Measurements from ENCODE around the gene MAB21L3.

MAB21L3 gene

DNA sequence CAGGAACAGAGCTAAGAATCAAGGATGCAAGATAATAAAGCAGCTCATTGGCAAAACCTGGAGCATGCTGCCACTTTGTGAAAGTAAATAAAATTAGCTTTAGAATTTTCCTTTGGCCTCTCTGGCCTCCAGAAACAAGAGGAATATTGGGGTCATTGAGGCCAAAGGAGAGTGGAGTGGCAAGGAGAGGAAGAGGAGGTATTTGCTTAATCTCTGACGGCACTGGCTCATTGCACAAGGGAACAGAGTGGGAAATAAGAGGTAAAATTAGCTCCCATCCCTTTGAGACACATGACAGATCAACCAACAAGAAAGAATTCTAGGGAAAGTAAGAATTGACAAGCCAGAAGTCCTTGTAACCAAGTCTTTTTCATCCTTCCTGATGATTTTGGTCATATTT is 48.4 kb downstream of the MAB21L3 start:
- H3K36me3 Mint-ChIP-seq, result peaks cover 5% of the 10 kb centered on the region
- no peaks in the 10 kb centered on the region for H3K4me1 Mint-ChIP-seq (ENCODE audit: low read depth)
- no peak overlapping the region for H3K27ac Mint-ChIP-seq
- H3K4me3 Mint-ChIP-seq, result no peak overlapping the region
- peaks cover 8% of the 10 kb centered on the region for H3K9me3 Mint-ChIP-seq (ENCODE audit: low read depth)
- no peaks in the 10 kb centered on the region for H3K27me3 Mint-ChIP-seq

DNA sequence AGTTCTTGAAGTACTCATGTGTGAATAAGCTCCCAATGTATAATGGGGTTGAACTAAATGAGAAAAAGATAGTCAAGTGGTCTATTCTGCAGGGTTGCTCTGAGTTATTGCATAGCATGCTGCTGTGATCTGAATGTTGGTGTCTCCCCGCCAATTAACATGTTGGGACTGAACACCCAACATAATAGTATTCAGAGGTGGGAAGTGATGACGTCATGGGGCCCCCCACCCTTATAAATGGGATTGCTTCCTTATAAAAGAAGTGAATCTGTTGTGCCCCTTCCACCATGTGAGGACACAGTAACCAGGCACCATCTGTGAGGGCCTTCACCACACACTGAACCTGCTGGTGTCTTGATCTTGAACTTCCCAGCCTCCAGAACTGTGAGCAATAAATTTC is 50.2 kb downstream of the MAB21L3 start:
- H3K9me3 Mint-ChIP-seq (ENCODE audit: low read depth), result peaks cover 8% of the 10 kb centered on the region
- H3K27ac Mint-ChIP-seq, result no peak overlapping the region
- H3K27me3 Mint-ChIP-seq, result no peaks in the 10 kb centered on the region
- H3K4me3 Mint-ChIP-seq, result no peak overlapping the region
- H3K36me3 Mint-ChIP-seq, result peaks cover 5% of the 10 kb centered on the region
- H3K4me1 Mint-ChIP-seq (ENCODE audit: low read depth), result no peaks in the 10 kb centered on the region

DNA sequence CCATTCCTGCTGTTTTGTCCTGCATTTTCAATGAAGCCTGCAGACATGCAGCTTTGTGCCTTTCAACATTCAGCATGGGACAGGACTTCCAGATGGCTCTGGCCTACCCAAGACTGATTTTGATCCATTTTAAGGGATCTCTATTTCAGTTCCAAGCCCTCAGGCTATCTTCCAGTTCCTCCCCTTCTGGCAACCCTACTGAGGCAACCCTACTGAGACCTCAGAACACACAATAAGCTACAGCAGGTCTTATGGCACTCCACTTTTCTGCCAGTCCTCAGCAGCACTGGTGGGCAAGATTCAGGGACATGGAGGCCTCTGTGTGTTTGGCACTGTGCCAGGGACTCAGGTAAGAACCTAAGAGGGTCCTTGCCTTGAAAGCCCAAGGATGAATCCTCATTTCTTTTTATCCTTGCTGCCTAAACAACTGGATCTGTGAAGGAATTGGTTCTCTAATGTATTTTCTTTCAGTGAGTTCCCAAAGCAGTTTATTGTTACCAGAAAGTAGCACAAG is 50.7 kb downstream of the MAB21L3 start:
- H3K9me3 Mint-ChIP-seq (ENCODE audit: low read depth), result peaks cover 8% of the 10 kb centered on the region
- H3K27me3 Mint-ChIP-seq, result no peaks in the 10 kb centered on the region
- no peak overlapping the region for H3K4me3 Mint-ChIP-seq
- peaks cover under 1% of the 10 kb centered on the region for H3K4me1 Mint-ChIP-seq (ENCODE audit: low read depth)
- no peak overlapping the region for H3K27ac Mint-ChIP-seq
- H3K36me3 Mint-ChIP-seq, result peaks cover 3% of the 10 kb centered on the region

DNA sequence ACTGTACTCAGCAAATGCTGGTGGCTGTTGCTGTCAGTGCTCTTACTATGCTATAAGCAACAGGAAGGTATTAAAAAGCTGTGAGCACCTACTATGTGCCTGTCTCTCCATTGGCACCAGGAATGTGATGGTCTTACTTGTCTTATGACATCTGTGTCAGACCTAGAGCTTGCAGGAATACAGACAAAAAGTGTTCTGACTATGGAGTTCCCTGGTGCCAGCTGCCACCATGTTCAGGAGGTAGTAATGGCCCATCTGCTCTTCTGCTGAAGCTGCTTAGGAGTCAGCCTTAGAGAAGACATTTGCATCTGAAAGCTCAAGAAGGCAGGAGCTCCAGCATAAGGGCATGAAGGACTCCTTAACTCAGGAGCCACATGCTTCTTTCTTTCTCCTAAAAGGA is 52.3 kb downstream of the MAB21L3 start:
- Mint-ChIP-seq H3K36me3 (peaks cover 3% of the 10 kb centered on the region), H3K27me3 (no peaks in the 10 kb centered on the region), H3K4me1 (ENCODE audit: low read depth) (peaks cover 11% of the 10 kb centered on the region), H3K4me3 (no peak overlapping the region), H3K9me3 (ENCODE audit: low read depth) (peaks cover 6% of the 10 kb centered on the region), H3K27ac (no peak overlapping the region)

DNA sequence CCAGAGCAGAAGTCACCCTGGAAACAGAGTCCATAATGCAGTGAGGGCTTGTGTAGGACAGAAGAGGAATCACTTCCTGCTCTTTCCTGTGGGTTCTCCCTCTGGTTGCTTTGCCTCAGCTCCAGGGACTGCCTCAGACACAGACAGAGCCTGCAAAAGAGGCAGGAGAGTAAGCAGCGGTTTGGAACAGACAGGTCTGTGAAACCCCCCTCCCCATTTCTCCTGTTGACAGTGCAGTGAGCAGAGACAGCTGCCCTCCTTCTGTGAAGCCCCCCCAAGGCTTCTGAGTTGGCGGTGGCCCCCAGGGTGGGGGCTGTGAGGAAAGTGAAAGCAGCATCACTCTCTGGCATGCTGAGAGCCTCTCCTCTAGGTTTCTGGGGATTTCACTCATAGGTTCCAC is 53.0 kb downstream of the MAB21L3 start:
- H3K4me3 Mint-ChIP-seq, result no peak overlapping the region
- H3K36me3 Mint-ChIP-seq, result no peaks in the 10 kb centered on the region
- no peak overlapping the region for H3K27ac Mint-ChIP-seq
- H3K9me3 Mint-ChIP-seq (ENCODE audit: low read depth), result no peaks in the 10 kb centered on the region
- H3K4me1 Mint-ChIP-seq (ENCODE audit: low read depth), result peaks cover 16% of the 10 kb centered on the region
- no peaks in the 10 kb centered on the region for H3K27me3 Mint-ChIP-seq

DNA sequence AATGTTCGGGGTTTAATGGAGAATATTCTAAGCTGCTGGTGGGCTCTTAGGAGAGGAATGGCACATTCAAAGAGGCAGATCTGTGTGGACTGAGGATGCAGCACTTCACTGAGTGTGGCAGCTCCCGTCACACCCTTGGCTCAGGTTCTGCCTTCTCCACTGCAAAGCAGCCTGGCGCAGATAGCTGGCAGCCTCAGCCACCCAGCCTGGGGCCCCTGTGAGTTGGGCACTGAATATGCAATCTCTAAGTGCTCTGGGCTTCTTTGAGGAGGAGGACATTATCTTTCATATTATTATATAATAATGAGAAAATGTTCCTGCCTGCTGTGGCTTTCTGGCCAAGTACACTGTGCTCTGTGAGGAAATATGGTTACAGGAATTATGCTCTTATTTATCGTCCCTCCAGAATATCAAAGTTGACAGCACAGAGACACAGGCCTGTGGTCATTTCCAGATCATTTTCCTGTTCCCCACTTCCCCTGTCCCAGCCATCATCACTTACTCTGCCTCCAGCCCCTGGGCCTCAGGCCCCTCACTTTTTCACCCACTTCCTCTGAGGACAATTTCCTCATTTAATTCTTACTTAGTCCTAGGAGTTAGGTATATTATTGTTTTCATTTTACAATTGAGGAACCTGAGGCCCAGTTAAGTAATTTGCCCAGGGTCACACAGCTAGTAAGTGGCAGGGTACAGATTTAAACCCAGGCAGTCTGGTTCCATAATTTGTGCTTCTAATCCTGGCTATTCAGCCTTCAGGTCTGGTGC is 53.6 kb downstream of the MAB21L3 start:
- H3K4me3 Mint-ChIP-seq, result no peak overlapping the region
- no peaks in the 10 kb centered on the region for H3K36me3 Mint-ChIP-seq
- H3K27me3 Mint-ChIP-seq, result no peaks in the 10 kb centered on the region
- H3K27ac Mint-ChIP-seq, result no peak overlapping the region
- no peaks in the 10 kb centered on the region for H3K9me3 Mint-ChIP-seq (ENCODE audit: low read depth)
- H3K4me1 Mint-ChIP-seq (ENCODE audit: low read depth), result peaks cover 17% of the 10 kb centered on the region

DNA sequence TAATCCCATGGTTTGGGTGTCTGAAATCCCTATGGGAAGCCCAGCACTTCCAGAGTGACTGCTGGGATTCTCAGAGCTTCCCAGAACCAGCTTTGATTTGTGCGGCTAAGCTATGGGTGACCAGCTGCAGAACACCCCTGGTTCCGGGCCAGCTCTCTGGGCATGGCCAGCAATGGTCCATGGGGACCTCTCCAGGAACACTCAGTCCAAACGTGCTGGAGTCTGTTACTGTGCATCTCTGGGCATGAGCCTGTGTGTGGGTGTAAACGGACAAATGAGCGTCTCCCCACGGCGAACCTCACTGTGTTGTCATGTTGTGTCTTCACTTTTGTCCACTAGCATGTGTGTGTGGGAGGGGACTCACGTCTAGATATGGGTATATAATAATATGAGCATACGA is 54.4 kb downstream of the MAB21L3 start:
- H3K9me3 Mint-ChIP-seq (ENCODE audit: low read depth), result no peaks in the 10 kb centered on the region
- H3K4me3 Mint-ChIP-seq, result no peak overlapping the region
- H3K27me3 Mint-ChIP-seq, result no peaks in the 10 kb centered on the region
- H3K27ac Mint-ChIP-seq, result no peak overlapping the region
- no peaks in the 10 kb centered on the region for H3K36me3 Mint-ChIP-seq
- H3K4me1 Mint-ChIP-seq (ENCODE audit: low read depth), result peaks cover 17% of the 10 kb centered on the region

DNA sequence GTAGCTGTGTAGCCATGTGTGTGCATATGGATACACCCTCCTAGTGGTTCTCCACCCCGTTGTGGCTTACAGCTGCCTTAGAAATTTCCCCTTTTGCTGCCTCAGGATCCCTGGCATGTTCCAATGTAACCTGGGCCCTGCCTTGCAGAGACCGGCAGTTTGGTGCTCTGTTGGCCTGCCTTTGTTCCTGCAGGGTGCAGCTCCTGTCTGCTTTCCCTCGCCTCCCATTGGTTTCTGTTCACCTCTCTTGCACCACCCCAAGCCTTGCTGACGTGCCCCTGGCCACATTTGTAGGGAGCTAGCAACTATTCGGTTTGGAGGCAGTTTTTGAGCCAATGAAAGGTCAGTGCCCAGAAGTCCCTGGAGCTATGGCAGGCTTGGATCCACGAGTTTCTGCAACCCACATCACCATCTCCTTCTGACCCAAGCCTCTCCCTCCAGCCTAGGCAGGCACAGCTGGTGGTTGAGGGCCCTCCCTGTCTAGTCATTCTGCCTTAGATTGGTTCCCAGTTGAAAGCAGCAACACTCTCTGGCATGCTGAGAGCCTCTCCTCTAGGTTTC is 54.9 kb downstream of the MAB21L3 start:
- Mint-ChIP-seq H3K27me3 (no peaks in the 10 kb centered on the region), H3K4me3 (no peak overlapping the region), H3K4me1 (ENCODE audit: low read depth) (peaks cover 17% of the 10 kb centered on the region), H3K9me3 (ENCODE audit: low read depth) (no peaks in the 10 kb centered on the region), H3K27ac (no peak overlapping the region), H3K36me3 (no peaks in the 10 kb centered on the region)

DNA sequence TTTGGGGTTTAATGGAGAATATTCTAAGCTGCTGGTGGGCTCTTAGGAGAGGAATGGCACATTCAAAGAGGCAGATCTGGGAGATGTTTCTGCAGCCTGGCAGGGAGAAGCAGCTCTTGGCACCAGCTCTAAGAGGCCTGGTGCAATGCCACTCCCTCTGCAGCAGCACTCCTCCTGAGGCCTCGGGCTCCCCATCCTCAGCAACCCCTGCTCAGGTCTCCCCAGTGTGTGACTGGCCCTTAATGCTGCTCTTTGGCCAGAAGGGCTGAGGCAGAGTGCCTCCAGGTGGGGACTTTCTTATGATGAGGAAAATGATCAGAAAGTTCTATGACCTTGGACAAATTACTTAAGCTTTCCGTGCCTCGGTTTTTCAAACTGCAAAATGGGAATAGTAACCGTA is 55.5 kb downstream of the MAB21L3 start:
- Mint-ChIP-seq H3K4me1 (ENCODE audit: low read depth) (peaks cover 17% of the 10 kb centered on the region), H3K27me3 (no peaks in the 10 kb centered on the region), H3K4me3 (no peak overlapping the region), H3K36me3 (no peaks in the 10 kb centered on the region), H3K27ac (no peak overlapping the region), H3K9me3 (ENCODE audit: low read depth) (no peaks in the 10 kb centered on the region)

DNA sequence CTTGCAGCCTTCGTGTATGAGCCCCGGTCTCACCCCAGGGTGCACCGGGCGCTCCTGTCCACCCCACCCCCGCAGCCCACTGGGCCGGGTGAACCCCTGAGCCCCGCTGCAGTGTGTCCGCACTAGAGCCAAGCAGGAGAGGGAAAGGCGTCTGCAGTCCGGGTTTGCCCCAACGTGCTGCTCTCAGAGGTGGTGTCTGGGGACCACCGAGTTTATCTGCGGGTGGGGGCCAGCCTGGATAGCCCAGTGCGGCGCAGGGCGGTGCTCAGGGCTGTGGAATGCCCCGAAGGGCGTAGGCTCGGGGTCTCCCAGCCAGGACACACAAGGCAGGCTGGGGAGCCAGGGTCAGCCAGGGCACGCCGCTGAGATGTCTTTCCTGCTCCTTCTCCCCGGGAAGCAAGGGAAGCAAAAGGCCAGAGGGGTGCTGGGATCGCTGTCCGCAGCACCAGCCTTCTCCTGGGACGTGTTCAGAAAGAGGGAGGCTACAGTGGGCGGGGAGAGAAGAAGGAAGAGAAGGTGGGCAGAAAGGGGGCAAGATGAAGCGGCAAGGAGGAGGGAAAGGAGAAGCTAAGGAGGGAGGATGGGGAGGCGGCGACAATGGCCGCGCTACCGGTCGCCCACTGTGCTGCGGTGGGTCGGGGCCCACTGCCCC is 56.6 kb downstream of the MAB21L3 start:
- Mint-ChIP-seq H3K36me3 (no peaks in the 10 kb centered on the region), H3K4me1 (ENCODE audit: low read depth) (peaks cover 17% of the 10 kb centered on the region), H3K9me3 (ENCODE audit: low read depth) (no peaks in the 10 kb centered on the region), H3K27me3 (no peaks in the 10 kb centered on the region), H3K4me3 (peak overlapping the region; percentile 83), H3K27ac (peak overlapping the region; percentile 77)

DNA sequence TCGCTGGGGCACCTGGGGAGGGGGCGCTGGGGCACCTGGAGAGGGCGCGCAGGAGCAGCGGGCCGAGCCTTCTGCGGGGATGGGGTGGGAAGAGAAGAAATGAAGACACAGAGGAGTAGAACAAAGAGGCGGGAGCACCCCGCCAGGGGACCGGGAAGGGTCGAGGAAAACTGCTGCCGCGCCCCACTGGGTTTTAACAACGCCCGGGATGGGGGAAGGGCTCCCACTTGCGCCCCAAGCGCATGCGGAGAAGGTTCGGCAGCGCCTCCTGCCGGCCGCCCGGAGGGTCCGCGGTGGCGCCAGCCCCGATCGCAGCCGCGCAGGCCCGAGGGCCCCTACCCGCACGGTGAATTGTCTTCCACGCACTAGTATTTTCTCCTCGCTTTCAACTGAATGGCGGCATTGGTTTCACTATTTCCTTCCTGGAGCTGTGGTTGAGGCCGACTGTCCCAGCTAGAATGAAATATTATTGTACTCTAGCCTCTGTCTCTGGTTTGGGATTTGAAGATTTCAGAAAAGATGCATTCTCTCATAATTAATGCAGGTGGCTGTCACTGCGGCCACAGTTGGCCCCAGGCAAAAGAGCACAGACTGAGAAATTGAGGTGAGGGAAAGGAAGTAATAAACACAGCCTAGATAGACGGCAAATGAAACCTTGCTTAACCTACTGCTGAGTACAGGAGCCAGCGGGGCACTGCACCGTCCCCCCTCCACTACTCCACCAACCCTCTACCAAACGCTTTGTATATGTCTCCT is 57.3 kb downstream of the MAB21L3 start:
- H3K4me3 Mint-ChIP-seq, result peak overlapping the region; percentile 85
- no peaks in the 10 kb centered on the region for H3K36me3 Mint-ChIP-seq
- no peaks in the 10 kb centered on the region for H3K27me3 Mint-ChIP-seq
- H3K9me3 Mint-ChIP-seq (ENCODE audit: low read depth), result no peaks in the 10 kb centered on the region
- H3K27ac Mint-ChIP-seq, result peak overlapping the region; percentile 77
- peaks cover 17% of the 10 kb centered on the region for H3K4me1 Mint-ChIP-seq (ENCODE audit: low read depth)

DNA sequence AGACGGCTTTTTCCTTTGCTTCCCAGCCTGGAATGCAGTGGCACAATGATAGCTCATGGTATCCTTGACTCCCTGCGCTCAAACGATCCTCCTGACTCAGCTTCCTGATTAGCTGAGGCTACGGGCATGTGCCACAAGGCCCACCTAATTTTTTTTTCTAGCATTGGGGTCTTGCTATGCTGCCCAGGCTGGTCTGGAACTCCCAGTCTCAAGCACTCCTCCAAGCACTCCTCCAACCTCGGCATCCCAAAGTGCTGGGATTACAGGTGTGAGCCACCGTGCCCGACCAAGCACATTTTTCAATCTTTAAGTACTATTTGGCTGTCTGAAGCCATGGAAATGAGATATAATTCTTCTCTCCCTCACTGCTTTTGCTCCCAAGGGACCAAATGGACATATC is 58.7 kb downstream of the MAB21L3 start:
- Mint-ChIP-seq H3K36me3 (no peaks in the 10 kb centered on the region), H3K27me3 (no peaks in the 10 kb centered on the region), H3K27ac (no peak overlapping the region), H3K9me3 (ENCODE audit: low read depth) (no peaks in the 10 kb centered on the region), H3K4me3 (no peak overlapping the region), H3K4me1 (ENCODE audit: low read depth) (peaks cover 17% of the 10 kb centered on the region)

DNA sequence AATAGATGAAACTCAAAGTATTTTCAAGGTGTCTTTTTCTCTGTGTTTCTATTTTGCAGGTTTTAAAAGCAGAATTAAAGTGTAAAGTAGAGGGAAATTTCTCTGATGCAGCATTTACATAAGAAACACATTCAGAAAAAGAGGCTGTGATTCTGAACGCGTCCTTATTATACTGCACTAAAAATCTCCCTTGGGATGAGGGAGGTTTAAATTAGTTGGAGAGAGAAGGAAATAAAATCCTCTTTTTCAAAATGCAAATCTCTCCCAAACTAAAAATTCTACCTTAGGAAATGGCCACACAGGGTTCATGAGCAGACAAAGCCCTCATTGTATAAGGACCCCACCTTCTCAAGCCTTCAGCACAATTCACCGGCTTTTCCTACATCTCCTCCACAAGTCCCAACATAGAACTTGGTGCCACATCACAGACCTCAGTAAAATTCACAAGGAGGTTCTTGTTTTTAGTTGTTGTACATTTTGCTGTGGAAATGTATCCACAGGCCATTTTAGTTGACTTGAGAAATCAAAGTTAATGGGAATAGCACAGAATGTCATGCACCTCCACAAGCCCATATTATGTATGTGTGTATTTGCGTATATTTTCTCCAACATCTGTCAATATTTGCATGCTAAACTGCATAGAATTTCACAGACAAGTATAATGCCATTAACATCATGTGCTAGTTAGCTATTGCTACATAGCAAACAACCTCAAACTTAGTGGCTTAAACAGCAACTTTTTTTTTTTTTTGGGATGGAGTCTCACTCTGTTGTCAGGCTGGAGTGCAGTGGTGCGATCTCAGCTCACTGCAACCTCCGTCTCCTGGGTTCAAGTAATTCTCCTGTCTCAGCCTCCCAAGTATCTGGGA is 59.8 kb downstream of the MAB21L3 start:
- peaks cover 17% of the 10 kb centered on the region for H3K4me1 Mint-ChIP-seq (ENCODE audit: low read depth)
- no peak overlapping the region for H3K27ac Mint-ChIP-seq
- no peaks in the 10 kb centered on the region for H3K36me3 Mint-ChIP-seq
- no peaks in the 10 kb centered on the region for H3K9me3 Mint-ChIP-seq (ENCODE audit: low read depth)
- H3K27me3 Mint-ChIP-seq, result no peaks in the 10 kb centered on the region
- no peak overlapping the region for H3K4me3 Mint-ChIP-seq

DNA sequence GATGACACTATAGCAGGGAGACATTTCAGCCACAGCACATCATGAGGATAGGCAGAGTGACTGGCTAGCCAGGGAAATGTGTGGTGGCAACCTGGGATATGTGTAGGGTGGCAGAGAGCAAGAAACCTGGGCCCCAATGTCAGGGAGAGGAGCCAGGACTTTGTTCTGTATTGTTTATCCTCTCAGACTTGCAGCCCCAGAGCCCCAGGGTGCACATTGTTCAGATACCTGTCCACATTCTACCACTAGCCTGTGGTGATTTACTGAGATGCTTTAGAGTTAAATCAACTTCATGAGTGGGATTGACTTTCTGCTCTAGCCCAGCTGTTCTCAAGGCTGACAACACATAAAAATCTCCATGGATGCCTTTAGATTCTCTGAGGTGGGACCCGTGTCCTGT is 61.5 kb downstream of the MAB21L3 start:
- H3K9me3 Mint-ChIP-seq (ENCODE audit: low read depth), result no peaks in the 10 kb centered on the region
- H3K27me3 Mint-ChIP-seq, result no peaks in the 10 kb centered on the region
- H3K4me1 Mint-ChIP-seq (ENCODE audit: low read depth), result peaks cover 10% of the 10 kb centered on the region
- H3K36me3 Mint-ChIP-seq, result no peaks in the 10 kb centered on the region
- H3K27ac Mint-ChIP-seq, result no peak overlapping the region
- H3K4me3 Mint-ChIP-seq, result no peak overlapping the region

Data from activated naive CD8-positive, alpha-beta T cell (primary cell).